GM23338 (cell line): ENCODE results near the gene TXNRD1. TPM values are rescaled to one million over a fixed set of nuclear protein-coding genes. Genes with fewer than 3 reads are reported as not detected.

Experiments used
- ATAC-seq: fragments of 200-7000 bp; cut with Tn5 transposase; 3 replicates; pipeline ENCODE4 v1.9.1; 2020
- DNase-seq: peaks from one replicate; pipeline ENCODE4 v3.0.0-alpha.2; 2015; ENCODE audit warnings: low spot score
- H2AFZ ChIP-seq: fragments of 200-600 bp; sonication (generic); 2 replicates; pipeline ENCODE4 v1.8.0; 2016; ENCODE audit warnings: antibody characterized with exemption, mild to moderate bottlenecking, moderate library complexity
- H3F3A ChIP-seq: fragments of 200-600 bp; sonication (generic); replicated peaks from 2 replicates; pipeline ENCODE4 v1.8.0; 2017; ENCODE audit warnings: antibody characterized with exemption, mixed run types, low read depth
- H3K27ac ChIP-seq: fragments of 200-600 bp; sonication (generic); 2 replicates; pipeline ENCODE4 v1.6.1; 2016; ENCODE audit warnings: low read depth
- H3K27me3 ChIP-seq: fragments of 200-600 bp; sonication (generic); 2 replicates; pipeline ENCODE4 v1.8.0; 2016; ENCODE audit warnings: mild to moderate bottlenecking, mixed run types, moderate library complexity; ENCODE audit not compliant: insufficient read depth
- H3K36me3 ChIP-seq: fragments of 200-600 bp; sonication (generic); 2 replicates; pipeline ENCODE4 v1.8.0; 2016; ENCODE audit warnings: mild to moderate bottlenecking; ENCODE audit not compliant: insufficient read depth
- H3K4me1 ChIP-seq: fragments of 200-600 bp; sonication (generic); 2 replicates; pipeline ENCODE4 v1.8.0; 2016; ENCODE audit warnings: mild to moderate bottlenecking, moderate library complexity; ENCODE audit not compliant: insufficient read depth
- H3K4me2 ChIP-seq: fragments of 200-600 bp; sonication (generic); 2 replicates; pipeline ENCODE4 v1.7.1; 2017; ENCODE audit warnings: mixed run types
- H3K4me3 ChIP-seq: fragments of 200-600 bp; sonication (generic); 2 replicates; pipeline ENCODE4 v1.6.1; 2016; ENCODE audit warnings: mixed run types
- H3K79me2 ChIP-seq: fragments of 200-600 bp; sonication (generic); replicated peaks from 2 replicates; pipeline ENCODE4 v1.8.0; 2017; ENCODE audit warnings: mild to moderate bottlenecking; ENCODE audit not compliant: insufficient read depth
- H3K9me2 ChIP-seq: fragments of 200-600 bp; sonication (generic); 2 replicates; pipeline ENCODE4 v1.8.0; 2017; ENCODE audit not compliant: insufficient read depth
- H4K20me1 ChIP-seq: fragments of 200-600 bp; sonication (generic); replicated peaks from 2 replicates; pipeline ENCODE4 v1.8.0; 2017; ENCODE audit warnings: mild to moderate bottlenecking; ENCODE audit not compliant: insufficient read depth
- H3K27ac Mint-ChIP-seq: 2 replicates; pipeline ENCODE4 v1.8.0; 2020; ENCODE audit warnings: inconsistent platforms, mild to moderate bottlenecking, moderate library complexity, mixed read lengths
- H3K27me3 Mint-ChIP-seq: 3 replicates; pipeline ENCODE4 v1.8.0; 2022; ENCODE audit warnings: low read depth, mild to moderate bottlenecking, moderate library complexity, mixed read lengths, inconsistent platforms; ENCODE audit not compliant: insufficient read depth, poor library complexity
- H3K36me3 Mint-ChIP-seq: 3 replicates; pipeline ENCODE4 v1.8.0; 2021; ENCODE audit warnings: low read depth, mild to moderate bottlenecking, inconsistent platforms, moderate library complexity, mixed read lengths
- H3K4me1 Mint-ChIP-seq: 3 replicates; pipeline ENCODE4 v1.8.0; 2020; ENCODE audit warnings: mild to moderate bottlenecking, inconsistent platforms, mixed read lengths
- H3K4me3 Mint-ChIP-seq: 3 replicates; pipeline ENCODE4 v1.8.0; 2021; ENCODE audit warnings: moderate library complexity, mild to moderate bottlenecking, inconsistent platforms, mixed read lengths
- H3K9me3 Mint-ChIP-seq: 3 replicates; pipeline ENCODE4 v1.8.0; 2020; ENCODE audit warnings: moderate library complexity, mild to moderate bottlenecking, inconsistent platforms, mixed read lengths
- CREB1 ChIP-seq: fragments of 250-450 bp; sonication (Bioruptor Pico); IDR thresholded peaks from 2 replicates; pipeline ENCODE4 v1.5.0; 2020; ENCODE audit warnings: low read depth, mild to moderate bottlenecking, moderate library complexity
- ETS1 ChIP-seq: IDR thresholded peaks from 2 replicates; pipeline ENCODE4 v1.6.1; 2016; ENCODE audit warnings: antibody characterized with exemption
- EZH2 ChIP-seq: fragments of 200-600 bp; sonication (generic); IDR thresholded peaks from one replicate; pipeline ENCODE4 v1.8.0; 2017; ENCODE audit warnings: antibody characterized with exemption, mild to moderate bottlenecking, low read depth; ENCODE audit not compliant: unreplicated experiment
- JUNB ChIP-seq: IDR thresholded peaks from one replicate; pipeline ENCODE4 v1.6.1; 2016; ENCODE audit warnings: antibody characterized with exemption; ENCODE audit not compliant: unreplicated experiment
- ZNF114 ChIP-seq: fragments of 250-450 bp; sonication (Bioruptor Pico); IDR thresholded peaks from 2 replicates; pipeline ENCODE4 v1.5.0; 2020; ENCODE audit warnings: mild to moderate bottlenecking, moderate library complexity
- ZNF331 ChIP-seq: fragments of 250-450 bp; sonication (Bioruptor Pico); IDR thresholded peaks from 2 replicates; pipeline ENCODE4 v1.5.0; 2020; ENCODE audit warnings: low read depth, mild to moderate bottlenecking, moderate library complexity
- polyA plus RNA-seq: library from polyadenylated mRNA; unstranded; fragments of >200 nt; fragmentation: Nextera tagmentation; extraction: Ambion mirVana; gene quantifications from 2 replicates; pipeline ENCODE4 v1.2.1, GENCODE V29; 2016
- total RNA-seq: library from RNA; depleted of rRNA; stranded (reverse); fragments of >200 nt; shearing (Covaris generic); gene quantifications from 2 replicates; pipeline ENCODE4 v1.2.3, GENCODE V29; 2014
- TF ChIP-seq, protein P1 (sequence below), 2 experiments: fragments of 200-600 bp in 1 of 2; sonication (generic) in 1 of 2; conservative IDR thresholded peaks; 2 replicates each; pipeline versions ENCODE4 v1.5.1 to v1.6.1; 2016 to 2017; ENCODE audit warnings: antibody characterized with exemption in 2 of 2, low read depth in 2 of 2, mild to moderate bottlenecking in 2 of 2, moderate library complexity in 1 of 2
- TF ChIP-seq, protein P2 (sequence below): fragments of 250-450 bp; sonication (Bioruptor Pico); IDR thresholded peaks from 2 replicates; pipeline ENCODE4 v1.5.0; 2020; ENCODE audit warnings: mild to moderate bottlenecking, moderate library complexity

TXNRD1 gene
- total and polyA plus RNA-seq, 2 experiments from 2014 or later, result 115 to 127 TPM

- Histone ChIP-seq H3K9me2 (no peaks in the 10 kb centered on the region), H3K27ac (no peak overlapping the region), H3K27me3 (no peaks in the 10 kb centered on the region), H3K4me2 (no peak overlapping the region), H2AFZ (no peak overlapping the region), H3K4me1 (no peaks in the 10 kb centered on the region), H3K4me3 (no peak overlapping the region), H3K79me2 (no peaks in the 10 kb centered on the region), H4K20me1 (peaks cover 4% of the 10 kb centered on the region; the same call in 1 of the 2 replicates), H3F3A (no peaks in the 10 kb centered on the region), H3K36me3 (peaks cover 6% of the 10 kb centered on the region; the same call in 1 of the 2 replicates)
- H3K27me3 Mint-ChIP-seq, result peaks cover 5% of the 10 kb centered on the region
- TF ChIP-seq ETS1 (no peak), ZNF114 (no peak)
- no peak overlapping the region for H3K27ac Mint-ChIP-seq
- no peak overlapping the region for H3K4me3 Mint-ChIP-seq
- ATAC-seq (peak; percentile 15; the same call in 1 of the 3 replicates), DNase-seq (no peak)
- H3K9me3 Mint-ChIP-seq, result peaks cover 14% of the 10 kb centered on the region
- peaks cover 4% of the 10 kb centered on the region for H3K4me1 Mint-ChIP-seq
- peaks cover 18% of the 10 kb centered on the region for H3K36me3 Mint-ChIP-seq
These were observed 141.9 kb downstream of the TXNRD1 start for GRCh38 chr12:104357421-104357952.

- H3F3A ChIP-seq, result no peaks in the 10 kb centered on the region
- H3K27ac ChIP-seq, result no peak overlapping the region
- peak; percentile 80 for DNase-seq
- H3K4me3 Mint-ChIP-seq, result no peak overlapping the region
- H3K9me2 ChIP-seq, result no peaks in the 10 kb centered on the region
- H3K4me3 ChIP-seq, result no peak overlapping the region
- H3K36me3 Mint-ChIP-seq, result peaks cover 16% of the 10 kb centered on the region
- no peak overlapping the region for H3K4me2 ChIP-seq
- H3K27me3 Mint-ChIP-seq, result peaks cover 10% of the 10 kb centered on the region
- H3K27ac Mint-ChIP-seq, result no peak overlapping the region
- no peaks in the 10 kb centered on the region for H3K27me3 ChIP-seq
- no peaks in the 10 kb centered on the region for H3K36me3 ChIP-seq
- no peak overlapping the region for H2AFZ ChIP-seq
- no peaks in the 10 kb centered on the region for H3K4me1 ChIP-seq
- H3K4me1 Mint-ChIP-seq, result peaks cover 4% of the 10 kb centered on the region; the same call in 2 of the 3 replicates
- H3K9me3 Mint-ChIP-seq, result peaks cover 14% of the 10 kb centered on the region
- no peaks in the 10 kb centered on the region; the same call in 1 of the 2 replicates for H4K20me1 ChIP-seq
- peak; percentile 86 for ATAC-seq
- H3K79me2 ChIP-seq, result no peaks in the 10 kb centered on the region
- TF ChIP-seq CREB1 (CRISPR knock-in tag), result no peak
- no peak for TF ChIP-seq ZNF331
- TF ChIP-seq ETS1, result no peak
- no peak for TF ChIP-seq JUNB
- TF ChIP-seq EZH2, result no peak
- TF ChIP-seq, protein P1, sequence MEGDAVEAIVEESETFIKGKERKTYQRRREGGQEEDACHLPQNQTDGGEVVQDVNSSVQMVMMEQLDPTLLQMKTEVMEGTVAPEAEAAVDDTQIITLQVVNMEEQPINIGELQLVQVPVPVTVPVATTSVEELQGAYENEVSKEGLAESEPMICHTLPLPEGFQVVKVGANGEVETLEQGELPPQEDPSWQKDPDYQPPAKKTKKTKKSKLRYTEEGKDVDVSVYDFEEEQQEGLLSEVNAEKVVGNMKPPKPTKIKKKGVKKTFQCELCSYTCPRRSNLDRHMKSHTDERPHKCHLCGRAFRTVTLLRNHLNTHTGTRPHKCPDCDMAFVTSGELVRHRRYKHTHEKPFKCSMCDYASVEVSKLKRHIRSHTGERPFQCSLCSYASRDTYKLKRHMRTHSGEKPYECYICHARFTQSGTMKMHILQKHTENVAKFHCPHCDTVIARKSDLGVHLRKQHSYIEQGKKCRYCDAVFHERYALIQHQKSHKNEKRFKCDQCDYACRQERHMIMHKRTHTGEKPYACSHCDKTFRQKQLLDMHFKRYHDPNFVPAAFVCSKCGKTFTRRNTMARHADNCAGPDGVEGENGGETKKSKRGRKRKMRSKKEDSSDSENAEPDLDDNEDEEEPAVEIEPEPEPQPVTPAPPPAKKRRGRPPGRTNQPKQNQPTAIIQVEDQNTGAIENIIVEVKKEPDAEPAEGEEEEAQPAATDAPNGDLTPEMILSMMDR (conservative IDR thresholded peaks at IDR 0.05; ENCODE audit: low read depth in 2 of 2), result peak; percentile 91 to 96
- TF ChIP-seq, protein P2, sequence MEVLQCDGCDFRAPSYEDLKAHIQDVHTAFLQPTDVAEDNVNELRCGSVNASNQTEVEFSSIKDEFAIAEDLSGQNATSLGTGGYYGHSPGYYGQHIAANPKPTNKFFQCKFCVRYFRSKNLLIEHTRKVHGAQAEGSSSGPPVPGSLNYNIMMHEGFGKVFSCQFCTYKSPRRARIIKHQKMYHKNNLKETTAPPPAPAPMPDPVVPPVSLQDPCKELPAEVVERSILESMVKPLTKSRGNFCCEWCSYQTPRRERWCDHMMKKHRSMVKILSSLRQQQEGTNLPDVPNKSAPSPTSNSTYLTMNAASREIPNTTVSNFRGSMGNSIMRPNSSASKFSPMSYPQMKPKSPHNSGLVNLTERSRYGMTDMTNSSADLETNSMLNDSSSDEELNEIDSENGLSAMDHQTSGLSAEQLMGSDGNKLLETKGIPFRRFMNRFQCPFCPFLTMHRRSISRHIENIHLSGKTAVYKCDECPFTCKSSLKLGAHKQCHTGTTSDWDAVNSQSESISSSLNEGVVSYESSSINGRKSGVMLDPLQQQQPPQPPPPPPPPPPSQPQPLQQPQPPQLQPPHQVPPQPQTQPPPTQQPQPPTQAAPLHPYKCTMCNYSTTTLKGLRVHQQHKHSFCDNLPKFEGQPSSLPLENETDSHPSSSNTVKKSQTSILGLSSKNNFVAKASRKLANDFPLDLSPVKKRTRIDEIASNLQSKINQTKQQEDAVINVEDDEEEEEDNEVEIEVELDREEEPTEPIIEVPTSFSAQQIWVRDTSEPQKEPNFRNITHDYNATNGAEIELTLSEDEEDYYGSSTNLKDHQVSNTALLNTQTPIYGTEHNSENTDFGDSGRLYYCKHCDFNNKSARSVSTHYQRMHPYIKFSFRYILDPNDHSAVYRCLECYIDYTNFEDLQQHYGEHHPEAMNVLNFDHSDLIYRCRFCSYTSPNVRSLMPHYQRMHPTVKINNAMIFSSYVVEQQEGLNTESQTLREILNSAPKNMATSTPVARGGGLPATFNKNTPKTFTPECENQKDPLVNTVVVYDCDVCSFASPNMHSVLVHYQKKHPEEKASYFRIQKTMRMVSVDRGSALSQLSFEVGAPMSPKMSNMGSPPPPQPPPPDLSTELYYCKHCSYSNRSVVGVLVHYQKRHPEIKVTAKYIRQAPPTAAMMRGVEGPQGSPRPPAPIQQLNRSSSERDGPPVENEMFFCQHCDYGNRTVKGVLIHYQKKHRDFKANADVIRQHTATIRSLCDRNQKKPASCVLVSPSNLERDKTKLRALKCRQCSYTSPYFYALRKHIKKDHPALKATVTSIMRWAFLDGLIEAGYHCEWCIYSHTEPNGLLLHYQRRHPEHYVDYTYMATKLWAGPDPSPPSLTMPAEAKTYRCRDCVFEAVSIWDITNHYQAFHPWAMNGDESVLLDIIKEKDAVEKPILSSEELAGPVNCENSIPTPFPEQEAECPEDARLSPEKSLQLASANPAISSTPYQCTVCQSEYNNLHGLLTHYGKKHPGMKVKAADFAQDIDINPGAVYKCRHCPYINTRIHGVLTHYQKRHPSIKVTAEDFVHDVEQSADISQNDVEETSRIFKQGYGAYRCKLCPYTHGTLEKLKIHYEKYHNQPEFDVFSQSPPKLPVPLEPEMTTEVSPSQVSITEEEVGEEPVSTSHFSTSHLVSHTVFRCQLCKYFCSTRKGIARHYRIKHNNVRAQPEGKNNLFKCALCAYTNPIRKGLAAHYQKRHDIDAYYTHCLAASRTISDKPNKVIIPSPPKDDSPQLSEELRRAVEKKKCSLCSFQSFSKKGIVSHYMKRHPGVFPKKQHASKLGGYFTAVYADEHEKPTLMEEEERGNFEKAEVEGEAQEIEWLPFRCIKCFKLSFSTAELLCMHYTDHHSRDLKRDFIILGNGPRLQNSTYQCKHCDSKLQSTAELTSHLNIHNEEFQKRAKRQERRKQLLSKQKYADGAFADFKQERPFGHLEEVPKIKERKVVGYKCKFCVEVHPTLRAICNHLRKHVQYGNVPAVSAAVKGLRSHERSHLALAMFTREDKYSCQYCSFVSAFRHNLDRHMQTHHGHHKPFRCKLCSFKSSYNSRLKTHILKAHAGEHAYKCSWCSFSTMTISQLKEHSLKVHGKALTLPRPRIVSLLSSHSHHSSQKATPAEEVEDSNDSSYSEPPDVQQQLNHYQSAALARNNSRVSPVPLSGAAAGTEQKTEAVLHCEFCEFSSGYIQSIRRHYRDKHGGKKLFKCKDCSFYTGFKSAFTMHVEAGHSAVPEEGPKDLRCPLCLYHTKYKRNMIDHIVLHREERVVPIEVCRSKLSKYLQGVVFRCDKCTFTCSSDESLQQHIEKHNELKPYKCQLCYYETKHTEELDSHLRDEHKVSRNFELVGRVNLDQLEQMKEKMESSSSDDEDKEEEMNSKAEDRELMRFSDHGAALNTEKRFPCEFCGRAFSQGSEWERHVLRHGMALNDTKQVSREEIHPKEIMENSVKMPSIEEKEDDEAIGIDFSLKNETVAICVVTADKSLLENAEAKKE (CRISPR knock-in tag), result no peak
These were observed 142.9 kb downstream of the TXNRD1 start for GRCh38 chr12:104358353-104359003.
